K562 (cell line): ENCODE data around the gene ERN1. TPM values are rescaled to one million over a fixed set of nuclear protein-coding genes. Genes with fewer than 3 reads are reported as not detected.
"Not testable (repeated sequence)": the region's sequence is repeated elsewhere in the genome, so short reads cannot be mapped to it uniquely, and the experiment has no call there.

ENCODE experiments used
- ATAC-seq: fragments of 200-7000 bp; cut with Tn5 transposase; 3 replicates; pipeline ENCODE4 v1.9.1; 2020; ENCODE audit warnings: moderate library complexity
- BruUV-seq: library from RNA; stranded (reverse); fragments of 400-500 nt; replicated peaks from 2 replicates; lab custom pipeline; 2021; lab: Mats Ljungman, UMichigan
- CTCF ChIA-PET: fragments of 300-600 bp; formaldehyde crosslinking; extraction: SDS; loops from one replicate; lab custom pipeline; 2021; ENCODE audit warnings: low intra/inter-chr PET ratio; lab: Yijun Ruan, JAX
- POLR2A ChIA-PET: fragments of 300-600, 350-650 bp; sonication (Branson Sonifier 250); formaldehyde crosslinking; extraction: SDS; loops from one replicate; lab custom pipeline; 2021; ENCODE audit warnings: antibody characterized with exemption, inconsistent platforms; lab: Yijun Ruan, JAX
- DNase-seq, 4 experiments: peaks; one replicate each; pipeline versions ENCODE4 v3.0.0 to v3.0.0-alpha.2; 2011 to 2018; ENCODE audit warnings: low spot score in 3 of 4, mixed read lengths in 3 of 4; ENCODE audit errors: extremely low read depth in 1 of 4
- FAIRE-seq: peaks from 2 replicates; lab custom pipeline; 2011; peaks lifted over from hg19 to GRCh38; lab: Jason Lieb, UNC
- H2AFZ ChIP-seq: 2 replicates; pipeline ENCODE4 v1.6.0; 2011; ENCODE audit warnings: low read depth, low read length, control low read depth, inconsistent platforms
- H3K27ac ChIP-seq: fragments of 200-600 bp; 3 replicates; pipeline ENCODE4 v1.8.0; 2011; ENCODE audit warnings: low read depth, mild to moderate bottlenecking, control low read depth, inconsistent platforms, low read length, moderate library complexity, mixed read lengths; ENCODE audit errors: extremely low read depth
- H3K27me3 ChIP-seq, 2 experiments: fragments of 300-600 bp in 1 of 2; 2 replicates in 1 of 2; 3 replicates in 1 of 2; pipeline versions ENCODE4 v1.6.0 to v1.8.0; 2011; ENCODE audit warnings: inconsistent platforms in 2 of 2, low read length in 2 of 2, mild to moderate bottlenecking in 1 of 2, mixed read lengths in 1 of 2, moderate library complexity in 1 of 2; ENCODE audit not compliant: control insufficient read depth in 2 of 2, insufficient read depth in 2 of 2
- H3K36me3 ChIP-seq: fragments of 300-600 bp; 3 replicates; pipeline ENCODE4 v1.8.0; 2011; ENCODE audit warnings: mild to moderate bottlenecking, low read length, inconsistent platforms; ENCODE audit not compliant: control insufficient read depth, insufficient read depth
- H3K4me1 ChIP-seq, 2 experiments: fragments of 200-600 bp in 1 of 2; replicated peaks in 1 of 2; 2 replicates in 1 of 2; 3 replicates in 1 of 2; pipeline versions ENCODE4 v1.5.1 to v1.8.0; 2011; ENCODE audit warnings: inconsistent platforms in 2 of 2, low read length in 2 of 2, mild to moderate bottlenecking in 1 of 2, mixed read lengths in 1 of 2, moderate library complexity in 1 of 2; ENCODE audit not compliant: control insufficient read depth in 2 of 2, insufficient read depth in 2 of 2
- H3K4me2 ChIP-seq: 2 replicates; pipeline ENCODE4 v1.6.1; 2011; ENCODE audit warnings: low read length, control low read depth, inconsistent platforms, mixed read lengths; ENCODE audit not compliant: insufficient read depth
- H3K4me3 ChIP-seq: fragments of 200-600 bp; sonication (generic), shearing (Covaris generic); 2 replicates; pipeline ENCODE4 v1.5.1; 2016; ENCODE audit warnings: control low read depth, inconsistent platforms
- H3K79me2 ChIP-seq: fragments of 200-600 bp; 3 replicates; pipeline ENCODE4 v1.8.0; 2011; ENCODE audit warnings: low read length, inconsistent platforms; ENCODE audit not compliant: control insufficient read depth, insufficient read depth
- H3K9ac ChIP-seq, 2 experiments: 2 replicates each; pipeline versions ENCODE4 v1.6.0 to v1.6.1; 2011; ENCODE audit warnings: low read depth in 2 of 2, low read length in 2 of 2, control low read depth in 1 of 2, inconsistent platforms in 1 of 2, mild to moderate bottlenecking in 1 of 2, mixed read lengths in 1 of 2; ENCODE audit not compliant: insufficient read depth in 1 of 2
- H3K9me1 ChIP-seq: one replicate; pipeline ENCODE4 v1.6.0; 2011; ENCODE audit warnings: inconsistent platforms, mild to moderate bottlenecking, low read length, moderate library complexity; ENCODE audit not compliant: control insufficient read depth, insufficient read depth
- H3K9me3 ChIP-seq: replicated peaks from 2 replicates; pipeline ENCODE4 v1.5.1; 2011; ENCODE audit warnings: low read depth, low read length, inconsistent platforms; ENCODE audit not compliant: control insufficient read depth, insufficient read depth
- H4K20me1 ChIP-seq: replicated peaks from 2 replicates; pipeline ENCODE4 v1.6.1; 2011; ENCODE audit warnings: low read length, inconsistent platforms, mixed read lengths; ENCODE audit not compliant: control insufficient read depth, insufficient read depth
- C11orf30 ChIP-seq: fragments of 450-650 bp; IDR thresholded peaks from 2 replicates; pipeline ENCODE4 v1.6.1; 2016; ENCODE audit warnings: low read depth, mild to moderate bottlenecking
- CBFB ChIP-seq: sonication (generic); formaldehyde crosslinking; IDR thresholded peaks from 2 replicates; pipeline ENCODE4 v1.4.0; 2020; ENCODE audit warnings: mild to moderate bottlenecking, missing genetic modification reagents
- FOS ChIP-seq: IDR thresholded peaks from 3 replicates; pipeline ENCODE4 v1.6.1; 2011; ENCODE audit not compliant: insufficient read length; ENCODE audit errors: extremely low read depth
- ILK ChIP-seq: fragments of 450-650 bp; IDR thresholded peaks from 2 replicates; pipeline ENCODE4 v1.6.1; 2016; ENCODE audit warnings: missing genetic modification characterization, low read depth, mild to moderate bottlenecking, missing compliant biosample characterization, moderate library complexity, borderline replicate concordance
- JUN ChIP-seq, 2 experiments: sonication (generic) in 1 of 2; formaldehyde crosslinking in 1 of 2; IDR thresholded peaks; 2 replicates each; pipeline versions ENCODE4 v1.6.1 to v1.8.0; 2012 to 2022; ENCODE audit warnings: borderline replicate concordance in 2 of 2, mild to moderate bottlenecking in 2 of 2, improper control_type of control experiment in 1 of 2, low read depth in 1 of 2, low read length in 1 of 2, missing genetic modification reagents in 1 of 2
- MAFG ChIP-seq: fragments of 450-650 bp; conservative IDR thresholded peaks from 2 replicates; pipeline ENCODE4 v1.6.1; 2016; ENCODE audit warnings: missing genetic modification characterization, missing compliant biosample characterization
- MCM3 ChIP-seq: fragments of 450-650 bp; IDR thresholded peaks from 2 replicates; pipeline ENCODE4 v1.6.1; 2016
- NUFIP1 ChIP-seq: fragments of 450-650 bp; IDR thresholded peaks from 2 replicates; pipeline ENCODE4 v1.6.1; 2018; ENCODE audit not compliant: partially characterized antibody
- SIN3A ChIP-seq, 2 experiments: fragments of 150-350 bp in 1 of 2; IDR thresholded peaks; 2 replicates each; pipeline ENCODE4 v1.6.1; 2011 to 2016; ENCODE audit warnings: borderline replicate concordance in 2 of 2, low read depth in 2 of 2, low read length in 2 of 2, mild to moderate bottlenecking in 2 of 2, moderate library complexity in 2 of 2; ENCODE audit not compliant: control insufficient read depth in 1 of 2
- SMARCA5 ChIP-seq: fragments of 450-650 bp; IDR thresholded peaks from 2 replicates; pipeline ENCODE4 v1.6.1; 2016
- SMC3 ChIP-seq: conservative IDR thresholded peaks from 2 replicates; pipeline ENCODE4 v1.6.1; 2011; ENCODE audit warnings: low read depth, low read length, improper control_type of control experiment; ENCODE audit not compliant: insufficient read depth
- YBX1 ChIP-seq: fragments of 450-650 bp; IDR thresholded peaks from 2 replicates; pipeline ENCODE4 v1.7.1; 2016; ENCODE audit warnings: mild to moderate bottlenecking
- ZKSCAN8 ChIP-seq: fragments of 200-800 bp; sonication (Bioruptor generic); IDR thresholded peaks from 2 replicates; pipeline ENCODE4 v1.6.1; 2016; ENCODE audit warnings: missing genetic modification characterization, missing compliant biosample characterization
- ZNF121 ChIP-seq: sonication (generic); formaldehyde crosslinking; conservative IDR thresholded peaks from 2 replicates; pipeline ENCODE4 v1.8.0; 2022; ENCODE audit warnings: missing genetic modification reagents
- ZNF316 ChIP-seq: fragments of 450-650 bp; IDR thresholded peaks from 2 replicates; pipeline ENCODE4 v1.6.1; 2016
- WGBS: fragments of 100-300 bp; shearing (Covaris generic); methylation state at CpG from one replicate; pipeline ENCODE4 v1.1.6; 2016; ENCODE audit warnings: low coverage, mixed read lengths; ENCODE audit not compliant: insufficient coverage; ENCODE audit errors: missing lambda C conversion rate; 5-methylcytosine and 5-hydroxymethylcytosine counted together
- in situ Hi-C: fragments of 300-500 bp; cut with MboI; formaldehyde crosslinking; loops from 4 replicates; pipeline ENCODE4 v1.15.0; 2018; ENCODE audit warnings: inconsistent platforms, mixed read lengths
- intact Hi-C: fragments of 100-400 bp; cut with micrococcal nuclease; formaldehyde crosslinking; loops from 2 replicates; pipeline ENCODE4 v1.14.2; 2022
- polyA plus RNA-seq, 8 experiments: library from polyadenylated mRNA; depleted of rRNA in 4 of 8; stranded (reverse) in 5 of 8; unstranded in 3 of 8; fragments of >200 nt; fragmentation: Nextera tagmentation in 2 of 8; fragmentation: Illumina TruSeq in 1 of 8; extraction: Ambion mirVana in 2 of 8; extraction: Trizol in 1 of 8; gene quantifications; 2 replicates each; pipeline versions ENCODE4 v1.2.1 to v1.2.3, GENCODE V29; 2011 to 2014; ENCODE audit warnings: inconsistent platforms in 1 of 8, missing spikeins in 1 of 8
- total RNA-seq, 7 experiments: library from RNA; depleted of rRNA in 6 of 7; stranded (reverse); fragments of >200 nt in 6 of 7; fragmentation: Illumina TruSeq in 2 of 7; extraction: Trizol in 2 of 7; gene quantifications; 2 replicates each; pipeline versions ENCODE4 v1.2.1 to v1.2.3, GENCODE V29; 2011 to 2021; ENCODE audit warnings: low replicate concordance in 1 of 7

The ERN1 gene
- total and polyA plus RNA-seq, 9 of the 15 experiments (the other 6 are each of a cell fraction or from before 2014, with no cell fraction given): 2.1 to 22.5 (median 7.3) TPM

DNA sequence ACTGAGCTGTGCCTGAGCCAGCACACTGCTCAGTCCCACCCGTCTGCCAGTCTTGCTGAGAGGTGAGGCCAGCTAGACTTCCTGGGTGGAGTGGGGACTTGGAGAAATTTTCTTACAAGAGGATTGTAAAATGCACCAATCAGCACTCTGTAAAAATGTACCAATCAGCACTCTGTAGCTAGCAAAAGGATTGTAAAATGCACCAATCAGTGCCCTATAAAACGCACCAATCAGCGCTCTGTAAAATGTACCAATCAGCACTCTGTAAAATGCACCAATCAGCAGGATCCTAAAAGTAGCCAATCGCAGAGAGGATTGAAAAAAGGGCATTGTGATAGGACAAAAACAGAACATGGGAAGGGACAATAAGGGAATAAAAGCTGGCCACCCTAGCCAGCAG is 49.1 kb upstream of the ERN1 start:
- H3K27ac ChIP-seq, DNase-seq, H3K27me3 ChIP-seq, intact Hi-C loops, ATAC-seq, H3K9me3 ChIP-seq, H3K79me2 ChIP-seq, H3K4me1 ChIP-seq, in situ Hi-C loops, FAIRE-seq, BruUV-seq, H3K9ac ChIP-seq, H4K20me1 ChIP-seq, H3K4me2 ChIP-seq, H2AFZ ChIP-seq, H3K4me3 ChIP-seq: not testable (repeated sequence)
- 64% methylated on average over 3 of the region's 4 CpGs for WGBS
- POLR2A ChIA-PET: interaction anchor here (0.7 to 1.1 kb wide), 2 partner anchors 9 to 13 kb away, joined by 3 to 4 read pairs; no protein-coding TSS in a partner anchor
- H3K36me3 ChIP-seq: peaks cover 56% of the 10 kb centered on the region
- TF ChIP-seq C11orf30 (peak; percentile 35; the same call in 1 of the 2 replicates), MAFG (tag) (peak; percentile 28; the same call in 1 of the 2 replicates), ZNF316 (peak; percentile 72)
- TF ChIP-seq, all 486 proteins: peak for 3; not testable (repeated sequence) for 483
- H3K9me1 ChIP-seq, CTCF ChIA-PET: not testable (repeated sequence)

DNA sequence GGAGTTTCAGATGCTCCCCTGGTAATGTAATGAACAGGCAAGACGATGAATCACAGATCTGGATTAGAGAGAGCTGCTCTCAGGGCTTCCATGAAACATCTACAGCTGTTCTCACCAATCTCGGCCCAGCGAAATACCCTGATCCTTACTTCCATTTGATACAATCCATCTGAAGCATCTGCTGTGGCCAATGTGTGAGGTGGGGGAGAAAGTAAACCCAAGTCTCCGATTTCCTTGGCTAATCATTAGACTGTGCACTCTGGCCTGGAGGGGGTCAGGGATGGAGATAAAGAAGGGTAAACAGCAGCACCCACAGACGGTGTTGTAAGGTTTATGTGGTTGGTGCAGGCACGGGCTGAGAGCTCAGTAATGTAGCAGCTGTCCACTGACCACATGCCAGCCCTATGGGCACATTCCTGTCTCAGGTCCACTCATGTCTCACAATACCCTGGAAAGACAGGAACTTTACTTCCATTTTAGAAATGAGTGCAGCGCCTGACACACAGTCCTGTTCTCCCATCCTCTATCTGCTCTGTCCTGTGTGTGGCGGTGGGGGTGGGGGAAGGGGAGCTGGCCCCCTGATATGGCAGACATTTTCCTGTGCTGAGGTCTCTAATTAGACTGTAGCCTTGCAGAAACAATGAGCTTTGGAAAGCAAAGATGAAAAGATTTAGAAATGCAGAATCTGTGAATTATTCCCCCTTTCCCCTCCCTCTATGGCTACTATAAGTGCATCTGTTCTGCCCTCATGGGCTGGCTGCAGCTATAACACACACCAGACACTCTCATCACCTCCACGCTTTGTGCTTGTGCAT is 48.3 kb upstream of the ERN1 start:
- no peaks in the 10 kb centered on the region for H4K20me1 ChIP-seq
- no peaks in the 10 kb centered on the region for H3K79me2 ChIP-seq
- ATAC-seq: no peak
- no peak overlapping the region for H3K4me2 ChIP-seq
- H3K36me3 ChIP-seq: peaks cover 62% of the 10 kb centered on the region
- no peak overlapping the region for H3K4me3 ChIP-seq
- POLR2A ChIA-PET: interaction anchor here (0.6 to 1.6 kb wide), 4 partner anchors 8 to 30 kb away, joined by 3 read pairs; no protein-coding TSS in a partner anchor
- H3K9me3 ChIP-seq: no peaks in the 10 kb centered on the region; the same call in 1 of the 2 replicates
- no peaks in the 10 kb centered on the region for H3K27me3 ChIP-seq
- no TSS peak for BruUV-seq
- no peak for DNase-seq
- 75% methylated on average over 9 of the region's 9 CpGs for WGBS
- no peak overlapping the region for H3K9ac ChIP-seq
- intact Hi-C loops (no loop called here), in situ Hi-C loops (no loop called here)
- H3K9me1 ChIP-seq: no peaks in the 10 kb centered on the region
- no peaks in the 10 kb centered on the region for H3K4me1 ChIP-seq
- no peak overlapping the region for H2AFZ ChIP-seq
- H3K27ac ChIP-seq: no peak overlapping the region
- CTCF ChIA-PET: no interaction called here
- FAIRE-seq: no peak
- TF ChIP-seq SMC3 (no peak), SMARCA5 (no peak), SIN3A (IDR thresholded peaks at IDR 0.05; ENCODE audit: borderline replicate concordance in 2 of 2, control insufficient read depth in 1 of 2, low read depth in 2 of 2, low read length in 2 of 2) (no peak), ILK (tag) (no peak), CBFB (CRISPR knock-in tag) (no peak), ZKSCAN8 (CRISPR knock-in tag) (no peak), ZNF121 (no peak), FOS (no peak), JUN (IDR thresholded peaks at IDR 0.05; ENCODE audit: borderline replicate concordance, low read depth, low read length) (no peak), JUN (CRISPR knock-in tag; IDR thresholded peaks at IDR 0.05; ENCODE audit: borderline replicate concordance) (no peak), MCM3 (no peak), YBX1 (no peak), NUFIP1 (no peak)
